H9 (cell line): ENCODE results near the gene TOPORS. TPM values are rescaled to one million over a fixed set of nuclear protein-coding genes. Genes with fewer than 3 reads are reported as not detected.

ENCODE experiments used
- DNase-seq: peaks from one replicate; pipeline ENCODE4 v3.0.0-alpha.2; 2017
- H2AFZ ChIP-seq: one replicate; pipeline ENCODE4 v1.6.1; 2013; ENCODE audit warnings: mild to moderate bottlenecking, low read length, control low read depth, moderate library complexity
- H2AK5ac ChIP-seq: 2 replicates; pipeline ENCODE4 v1.6.1; 2013; ENCODE audit warnings: low read length, control low read depth, mixed read lengths; ENCODE audit not compliant: insufficient read length
- H2BK120ac ChIP-seq: one replicate; pipeline ENCODE4 v1.6.1; 2013; ENCODE audit warnings: low read depth, mild to moderate bottlenecking, low read length, control low read depth, inconsistent platforms; ENCODE audit not compliant: poor library complexity, severe bottlenecking
- H2BK12ac ChIP-seq: 2 replicates; pipeline ENCODE4 v1.6.1; 2013; ENCODE audit warnings: low read length, control low read depth, mixed read lengths, low read depth; ENCODE audit not compliant: insufficient read length
- H2BK15ac ChIP-seq: 2 replicates; pipeline ENCODE4 v1.6.1; 2013; ENCODE audit warnings: low read depth, low read length, control low read depth
- H2BK20ac ChIP-seq: one replicate; pipeline ENCODE4 v1.6.1; 2013; ENCODE audit warnings: low read depth, mild to moderate bottlenecking, low read length, control low read depth, inconsistent platforms; ENCODE audit not compliant: poor library complexity, severe bottlenecking
- H2BK5ac ChIP-seq: 2 replicates; pipeline ENCODE4 v1.6.1; 2013; ENCODE audit warnings: low read length, control low read depth, mixed read lengths; ENCODE audit not compliant: insufficient read length
- H3K14ac ChIP-seq: 2 replicates; pipeline ENCODE4 v1.6.1; 2013; ENCODE audit warnings: low read length, control low read depth; ENCODE audit not compliant: insufficient read depth
- H3K18ac ChIP-seq: 2 replicates; pipeline ENCODE4 v1.6.1; 2013; ENCODE audit warnings: low read depth, mild to moderate bottlenecking, mixed read lengths, low read length, control low read depth; ENCODE audit not compliant: insufficient read length
- H3K23ac ChIP-seq: 2 replicates; pipeline ENCODE4 v1.6.1; 2013; ENCODE audit warnings: low read length, control low read depth, mixed read lengths, low read depth; ENCODE audit not compliant: insufficient read length
- H3K23me2 ChIP-seq: 2 replicates; pipeline ENCODE4 v1.6.1; 2013; ENCODE audit warnings: low read depth, mild to moderate bottlenecking, mixed read lengths, low read length, control low read depth; ENCODE audit not compliant: insufficient read length, poor library complexity, severe bottlenecking
- H3K27ac ChIP-seq: 2 replicates; pipeline ENCODE4 v1.5.1; 2013; ENCODE audit warnings: low read length, control low read depth, mixed read lengths, low read depth; ENCODE audit not compliant: insufficient read length
- H3K27me3 ChIP-seq: 2 replicates; pipeline ENCODE4 v1.6.1; 2013; ENCODE audit warnings: low read length, control low read depth, inconsistent platforms; ENCODE audit not compliant: insufficient read depth
- H3K4ac ChIP-seq: 2 replicates; pipeline ENCODE4 v1.6.1; 2013; ENCODE audit warnings: low read depth, mild to moderate bottlenecking, control low read depth, inconsistent platforms, low read length, moderate library complexity
- H3K4me1 ChIP-seq: 2 replicates; pipeline ENCODE4 v1.6.1; 2013; ENCODE audit warnings: low read length, control low read depth, inconsistent platforms; ENCODE audit not compliant: insufficient read depth
- H3K4me2 ChIP-seq: 2 replicates; pipeline ENCODE4 v1.6.1; 2013; ENCODE audit warnings: low read length, control low read depth, mixed read lengths; ENCODE audit not compliant: insufficient read length, insufficient read depth
- H3K56ac ChIP-seq: 2 replicates; pipeline ENCODE4 v1.6.1; 2013; ENCODE audit warnings: low read depth, mild to moderate bottlenecking, mixed read lengths, low read length, control low read depth; ENCODE audit not compliant: insufficient read length
- H3K79me1 ChIP-seq: 2 replicates; pipeline ENCODE4 v1.6.1; 2013; ENCODE audit warnings: low read depth, mild to moderate bottlenecking, moderate library complexity, low read length, control low read depth, inconsistent platforms; ENCODE audit not compliant: insufficient read depth, poor library complexity, severe bottlenecking
- H3K79me2 ChIP-seq: 2 replicates; pipeline ENCODE4 v1.6.1; 2013; ENCODE audit warnings: low read length, control low read depth, inconsistent platforms; ENCODE audit not compliant: insufficient read depth
- H3K9ac ChIP-seq: 2 replicates; pipeline ENCODE4 v1.6.1; 2013; ENCODE audit warnings: low read length, control low read depth, mixed read lengths; ENCODE audit not compliant: insufficient read length; ENCODE audit errors: extremely low read depth
- H3K9me3 ChIP-seq: one replicate; pipeline ENCODE4 v1.6.1; 2013; ENCODE audit warnings: low read depth, low read length, inconsistent platforms; ENCODE audit not compliant: control insufficient read depth
- H3T11ph ChIP-seq: one replicate; pipeline ENCODE4 v1.6.1; 2013; ENCODE audit warnings: mild to moderate bottlenecking, low read length, control low read depth, inconsistent platforms
- H4K20me1 ChIP-seq: one replicate; pipeline ENCODE4 v1.6.1; 2013; ENCODE audit not compliant: control insufficient read depth, insufficient read length, insufficient read depth
- H4K5ac ChIP-seq: 2 replicates; pipeline ENCODE4 v1.6.1; 2013; ENCODE audit warnings: low read depth, mild to moderate bottlenecking, mixed read lengths, low read length, control low read depth; ENCODE audit not compliant: insufficient read length
- H4K8ac ChIP-seq: replicated peaks from 2 replicates; pipeline ENCODE4 v1.6.1; 2013; ENCODE audit warnings: low read length, control low read depth, mixed read lengths, low read depth; ENCODE audit not compliant: insufficient read length
- H4K91ac ChIP-seq: 2 replicates; pipeline ENCODE4 v1.6.1; 2013; ENCODE audit warnings: low read depth, mild to moderate bottlenecking, moderate library complexity, mixed read lengths, low read length, control low read depth; ENCODE audit not compliant: insufficient read length
- H3K27ac Mint-ChIP-seq, 3 experiments: 2 replicates in 2 of 3; 3 replicates in 1 of 3; pipeline ENCODE4 v1.8.0; 2020 to 2021; ENCODE audit warnings: mixed read lengths in 3 of 3, mild to moderate bottlenecking in 1 of 3, moderate library complexity in 1 of 3
- H3K27me3 Mint-ChIP-seq: 2 replicates; pipeline ENCODE4 v1.8.0; 2021; ENCODE audit warnings: low read depth, mild to moderate bottlenecking, moderate library complexity, mixed read lengths
- H3K36me3 Mint-ChIP-seq, 3 experiments: 2 replicates in 2 of 3; 3 replicates in 1 of 3; pipeline ENCODE4 v1.8.0; 2020 to 2021; ENCODE audit warnings: low read depth in 3 of 3, mixed read lengths in 3 of 3; ENCODE audit not compliant: insufficient read depth in 1 of 3
- H3K4me1 Mint-ChIP-seq, 2 experiments: 2 replicates each; pipeline ENCODE4 v1.8.0; 2020; ENCODE audit warnings: mixed read lengths in 2 of 2
- H3K4me3 Mint-ChIP-seq, 2 experiments: 2 replicates in 1 of 2; 3 replicates in 1 of 2; pipeline ENCODE4 v1.8.0; 2020 to 2021; ENCODE audit warnings: mild to moderate bottlenecking in 2 of 2, mixed read lengths in 2 of 2, moderate library complexity in 1 of 2
- H3K9me3 Mint-ChIP-seq, 2 experiments: 2 replicates in 1 of 2; 3 replicates in 1 of 2; pipeline ENCODE4 v1.8.0; 2020; ENCODE audit warnings: mild to moderate bottlenecking in 2 of 2, mixed read lengths in 2 of 2, moderate library complexity in 1 of 2
- CTCF ChIP-seq: fragments of 200-600 bp; sonication (generic); conservative IDR thresholded peaks from 3 replicates; pipeline ENCODE4 v1.8.0; 2021; ENCODE audit warnings: antibody characterized with exemption, mild to moderate bottlenecking
- WGBS: extraction: QIAGEN DNeasy Blood & Tissue Kit; methylation state at CpG from one replicate; pipeline ENCODE4 v1.1.7; 2013; ENCODE audit warnings: missing lambda C conversion rate, low lambda C conversion rate, mixed read lengths; ENCODE audit not compliant: insufficient read length; ENCODE audit errors: extremely low coverage; 5-methylcytosine and 5-hydroxymethylcytosine counted together
- total RNA-seq: library from RNA; stranded (reverse); gene quantifications from 2 replicates; pipeline ENCODE4 v1.2.1, GENCODE V29; 2021

The TOPORS gene
- total RNA-seq, 1 experiment from 2014 or later: 31.9 TPM

DNA sequence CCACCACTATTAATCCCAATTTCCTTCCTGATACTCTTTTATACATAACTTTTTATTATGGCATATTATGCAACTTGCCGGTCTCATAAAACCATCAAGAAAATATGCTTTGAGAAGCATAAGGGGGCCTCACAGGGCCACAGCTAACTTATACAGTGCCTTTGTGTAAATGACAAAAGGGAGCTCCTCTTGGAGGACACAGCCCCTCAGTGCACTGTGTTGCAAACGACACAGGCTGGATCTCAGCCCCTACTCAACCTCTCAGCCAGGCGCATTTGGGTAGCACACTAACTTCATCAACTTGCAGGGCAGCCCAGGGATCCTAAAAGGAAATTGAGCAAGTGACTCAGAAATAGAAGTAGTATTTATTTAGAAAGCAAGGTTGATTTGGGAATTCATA is 61.8 kb downstream of the TOPORS start:
- Histone ChIP-seq H3K4me2 (no peak overlapping the region), H4K5ac (no peak overlapping the region), H3T11ph (no peak overlapping the region), H3K4ac (no peak overlapping the region), H2AFZ (no peak overlapping the region), H2BK120ac (no peak overlapping the region), H3K79me1 (no peaks in the 10 kb centered on the region), H2BK12ac (no peak overlapping the region), H4K20me1 (no peaks in the 10 kb centered on the region), H3K56ac (no peak overlapping the region), H4K8ac (no peak overlapping the region), H3K27me3 (no peaks in the 10 kb centered on the region), H3K27ac (no peak overlapping the region), H3K14ac (no peak overlapping the region), H2AK5ac (no peak overlapping the region), H3K23me2 (no peaks in the 10 kb centered on the region), H3K23ac (no peak overlapping the region), H2BK15ac (no peak overlapping the region), H3K18ac (no peak overlapping the region), H4K91ac (no peak overlapping the region), H2BK5ac (no peak overlapping the region), H2BK20ac (no peak overlapping the region), H3K79me2 (no peaks in the 10 kb centered on the region), H3K9ac (no peak overlapping the region), H3K9me3 (no peaks in the 10 kb centered on the region), H3K4me1 (no peaks in the 10 kb centered on the region)
- WGBS: 100% methylated on average over 1 of the region's 3 CpGs
- DNase-seq: peak; percentile 30
- Mint-ChIP-seq H3K4me3 (no peak overlapping the region), H3K27me3 (no peaks in the 10 kb centered on the region), H3K27ac (peak overlapping the region in 1 of 3 experiments; percentile 3; a peak in 1 of 7 replicates), H3K4me1 (peaks cover 5 to 9% of the 10 kb centered on the region in 2 experiments), H3K9me3 (no peaks in the 10 kb centered on the region), H3K36me3 (peaks cover 0 to 18% (median 15%) of the 10 kb centered on the region in 3 experiments; a peak in 4 of 7 replicates)
- TF ChIP-seq CTCF: no peak

Other genes starting within 250 kb of the TOPORS start
- 44.5 and 45.0 TPM in 2 replicates for gene ACO1, start 167.9 kb downstream of the TOPORS start, total RNA-seq
- 4.1 TPM in 2 replicates for gene RIGI, start 26.4 kb downstream of the TOPORS start, total RNA-seq
- 12.2 and 15.7 TPM in 2 replicates for gene SMIM27, start 259 bp downstream of the TOPORS start, total RNA-seq
- 60.2 and 66.4 TPM in 2 replicates for gene NDUFB6, start 20.6 kb upstream of the TOPORS start, total RNA-seq
- gene TAF1L, start 83.1 kb upstream of the TOPORS start, total RNA-seq: not detected in 2 replicates
- gene TMEM215, start 231.0 kb upstream of the TOPORS start, total RNA-seq: 0.28 and 0.33 TPM in 2 replicates